Suppressor macrophage treated with lipopolysaccharide for 1 hour (primary cell): ENCODE results near the gene MED28.

ENCODE experiments used
- DNase-seq, 3 donors: peaks; one replicate each; pipeline ENCODE4 v3.0.0-alpha.2; 2020 to 2022

Gene MED28, protein sequence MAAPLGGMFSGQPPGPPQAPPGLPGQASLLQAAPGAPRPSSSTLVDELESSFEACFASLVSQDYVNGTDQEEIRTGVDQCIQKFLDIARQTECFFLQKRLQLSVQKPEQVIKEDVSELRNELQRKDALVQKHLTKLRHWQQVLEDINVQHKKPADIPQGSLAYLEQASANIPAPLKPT

GRCh38 chr4:17614416-17615299 lies at the start of gene MED28:
Gene MED28 (plus strand): TSS chr4:17614641. CDS start chr4:17614655, 14 bp downstream.
- DNase-seq = peak; percentile 98 to 99 (median 99)

DNA sequence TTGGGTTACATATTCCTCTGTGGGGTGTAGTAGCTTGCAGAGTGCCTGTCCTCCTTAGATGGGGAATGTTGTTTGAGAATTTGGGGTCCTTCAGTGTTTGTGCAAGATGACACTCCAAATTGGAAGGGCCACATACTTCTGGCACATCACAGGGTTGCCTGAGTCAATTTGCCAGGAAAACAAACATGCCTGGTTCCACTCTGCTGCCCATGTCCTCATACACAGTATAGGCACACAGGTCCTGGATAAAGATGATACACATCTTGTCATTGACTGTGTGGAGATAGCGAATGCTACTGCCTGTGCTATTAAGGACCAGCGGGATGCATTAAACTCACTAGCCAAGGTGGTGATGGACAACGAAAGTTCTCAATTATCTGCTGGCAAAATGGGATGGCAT lies 48.6 kb upstream of the MED28 start:
- DNase-seq = no peak

DNA sequence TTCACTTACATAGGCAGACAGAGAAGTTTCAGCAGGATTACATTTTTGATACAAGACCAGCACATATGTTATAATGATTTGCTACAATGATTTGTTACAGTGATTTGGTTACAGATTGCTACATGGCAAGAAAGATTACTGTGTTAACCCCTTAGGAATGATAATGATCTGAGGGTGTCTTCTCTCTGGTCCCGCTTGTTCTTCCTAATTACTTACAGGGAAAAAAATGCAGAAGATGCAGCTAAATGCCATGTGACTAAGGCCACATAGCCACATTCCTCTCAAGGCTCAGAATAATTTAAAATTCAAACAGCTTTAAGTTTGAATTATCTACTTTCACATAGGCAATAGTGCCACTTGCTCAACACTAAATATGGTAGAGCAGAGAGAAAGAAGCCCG lies 47.2 kb upstream of the MED28 start:
- DNase-seq = no peak

DNA sequence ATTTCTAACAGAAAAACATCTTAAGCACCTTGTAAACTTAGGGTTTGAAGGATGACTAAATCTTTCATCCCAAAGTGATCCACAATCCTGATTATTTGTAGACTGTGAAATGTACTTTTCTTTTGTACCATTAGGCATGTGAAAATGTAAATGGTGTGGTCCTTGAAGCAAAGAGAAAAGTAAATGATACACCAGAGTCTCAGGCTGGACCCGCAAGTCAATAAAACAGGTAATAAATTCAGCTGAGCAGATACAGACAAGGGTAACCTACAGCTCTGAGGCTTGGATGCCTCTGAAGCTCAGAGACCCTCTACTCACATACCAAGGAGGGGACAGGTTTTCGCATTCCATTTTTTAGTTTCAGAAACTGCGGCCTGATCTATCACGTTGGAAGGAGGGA lies 40.2 kb upstream of the MED28 start:
- no peak for DNase-seq

GRCh38 chr4:17575177-17575576 lies 39.3 kb upstream of the MED28 start:
- DNase-seq = peak in 1 of 3 donors; percentile 11

DNA sequence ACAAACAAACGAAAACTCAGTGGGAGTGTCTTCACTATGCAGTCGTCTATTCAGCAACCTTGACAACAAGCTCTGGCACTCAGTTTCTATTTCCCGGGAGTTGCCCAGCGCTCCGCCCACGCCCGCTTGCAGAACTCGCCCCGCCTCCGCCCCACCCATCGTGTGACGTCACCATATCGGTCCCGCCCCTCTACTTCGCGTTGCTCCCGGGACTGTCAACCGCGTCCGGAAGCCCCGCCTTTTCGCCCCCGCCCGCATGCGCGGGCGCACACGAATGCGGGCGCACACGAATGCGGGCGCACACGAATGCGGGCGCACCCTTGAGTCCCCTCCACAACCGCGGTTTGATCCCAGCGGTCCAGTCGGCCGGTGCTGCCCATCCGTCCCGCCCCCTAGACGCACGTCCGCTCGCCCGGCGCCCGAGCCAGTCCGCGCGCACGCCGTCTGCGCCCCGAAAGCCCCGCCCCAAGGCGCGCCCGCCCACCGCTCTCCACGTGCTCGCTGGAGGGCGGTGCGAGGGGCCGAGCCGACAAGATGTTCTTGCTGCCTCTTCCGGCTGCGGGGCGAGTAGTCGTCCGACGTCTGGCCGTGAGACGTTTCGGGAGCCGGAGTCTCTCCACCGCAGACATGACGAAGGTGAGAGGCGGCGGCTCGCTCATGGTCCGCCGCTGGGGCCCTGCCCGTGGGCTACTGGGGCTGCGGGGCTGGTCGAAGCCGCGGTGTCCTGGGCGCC lies 37.3 kb upstream of the MED28 start, which contains the start of gene LAP3:
TSS of gene LAP3 (plus strand) at position 267 of the 733 bp plus-strand sequence. CDS start at position 535, 268 bp downstream.
- peak; percentile 99 for DNase-seq

DNA sequence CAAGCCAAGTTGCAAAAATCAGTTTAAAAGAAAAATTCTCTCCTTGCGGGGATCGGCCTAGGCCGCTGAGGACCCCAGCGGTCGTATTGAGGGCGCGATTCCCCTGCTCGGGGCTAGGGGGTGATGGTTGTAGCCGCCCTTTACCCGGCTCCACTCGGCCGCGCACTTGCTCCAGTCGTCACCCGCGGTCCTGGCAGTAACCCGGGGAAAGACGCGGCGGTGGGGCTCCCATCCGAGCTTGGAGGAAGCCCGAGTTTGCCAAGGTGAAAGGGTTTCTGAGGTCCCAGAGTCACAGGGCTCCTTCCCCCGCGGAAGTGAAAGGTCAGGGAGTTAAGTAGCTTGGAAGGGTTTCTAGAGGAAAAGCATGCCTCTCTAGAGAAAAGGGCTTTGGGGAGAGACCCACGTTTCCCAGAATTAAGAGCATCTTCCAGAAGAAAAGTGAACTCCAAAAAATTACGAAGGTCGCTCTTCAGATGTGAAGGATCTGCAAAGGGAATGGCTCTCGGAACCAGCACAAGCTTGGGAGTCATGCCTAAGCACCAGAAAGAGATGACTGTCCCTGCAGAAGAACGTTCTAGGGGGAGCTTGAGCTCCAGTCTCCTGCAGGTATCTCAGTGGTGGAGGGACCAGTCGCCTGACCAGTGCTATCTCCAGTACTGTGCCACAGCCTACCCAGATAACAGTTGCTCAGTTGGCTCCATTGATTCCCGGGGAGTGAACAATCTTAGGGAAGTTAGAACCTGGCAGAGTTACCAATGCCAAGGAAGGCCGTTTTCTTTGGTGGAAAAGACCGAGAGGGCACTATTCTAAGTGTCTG lies 36.6 kb upstream of the MED28 start:
- DNase-seq = peak; percentile 50 to 62 (median 59)

GRCh38 chr4:17578482-17578891 lies 36.0 kb upstream of the MED28 start:
- DNase-seq = peak; percentile 57 to 77 (median 60)

- no peak for DNase-seq
Measured at GRCh38 chr4:17580969-17581368, 33.5 kb upstream of the MED28 start.

DNA sequence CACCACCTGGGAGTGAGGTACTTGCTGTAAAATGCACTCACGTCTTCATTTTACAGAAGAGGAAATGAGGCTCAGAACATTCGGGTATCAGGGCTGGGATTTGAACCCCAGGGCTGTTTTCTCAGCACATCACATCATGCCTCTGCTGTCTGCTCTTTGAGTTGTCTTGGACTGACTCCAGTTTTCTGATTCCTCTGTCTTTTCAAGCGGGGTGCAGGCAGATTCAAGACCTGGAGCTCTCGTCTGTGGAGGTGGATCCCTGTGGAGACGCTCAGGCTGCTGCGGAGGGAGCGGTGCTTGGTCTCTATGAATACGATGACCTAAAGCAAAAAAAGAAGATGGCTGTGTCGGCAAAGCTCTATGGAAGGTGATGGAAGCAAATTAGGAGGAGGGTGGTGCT lies 31.2 kb upstream of the MED28 start:
- no peak for DNase-seq

DNA sequence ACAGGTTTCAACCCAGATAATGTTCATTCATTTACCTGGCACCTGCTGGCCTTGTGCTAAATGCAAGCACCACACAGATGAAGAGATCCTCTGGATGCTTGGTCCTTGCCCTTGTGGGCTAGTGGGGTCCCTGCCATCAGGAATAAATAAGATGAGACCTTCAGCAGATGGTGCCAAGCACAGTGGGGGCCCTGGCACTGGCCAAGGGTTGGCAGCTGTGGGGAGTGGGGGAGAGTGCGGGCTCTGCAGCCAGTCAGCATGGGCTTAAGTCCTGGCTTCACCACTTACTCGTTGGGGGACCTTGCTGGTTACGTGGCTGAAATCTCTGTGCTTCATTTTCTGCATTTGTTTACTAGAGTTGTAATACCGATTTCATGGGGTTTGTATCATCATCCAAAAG lies 30.5 kb upstream of the MED28 start:
- no peak for DNase-seq

- DNase-seq = no peak
Measured at GRCh38 chr4:17584521-17585213, 29.8 kb upstream of the MED28 start.

- no peak for DNase-seq
Measured at GRCh38 chr4:17587094-17587822, 27.2 kb upstream of the MED28 start.

DNA sequence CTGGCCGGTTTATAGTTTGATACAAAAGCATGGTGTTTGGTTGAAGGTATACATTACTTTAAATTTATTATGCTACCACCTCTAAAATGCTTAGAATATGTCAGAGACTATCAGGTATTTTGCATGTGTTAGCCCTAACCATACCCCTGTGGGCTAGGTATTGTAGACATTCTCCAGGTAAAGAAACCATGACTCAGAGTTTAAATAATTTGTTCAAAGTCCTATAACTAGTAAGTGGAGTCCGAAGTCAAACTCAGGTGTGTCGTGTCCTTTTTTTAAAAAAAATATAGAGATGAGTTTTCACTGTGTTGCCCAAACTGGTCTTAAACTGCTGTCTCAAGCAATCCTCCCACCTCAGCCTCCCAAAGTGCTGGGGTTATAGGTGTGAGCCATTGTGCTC lies 25.1 kb upstream of the MED28 start:
- no peak for DNase-seq

GRCh38 chr4:17595471-17596005 lies 18.9 kb upstream of the MED28 start:
- peak; percentile 60 to 82 (median 80) for DNase-seq

GRCh38 chr4:17597517-17597916 lies 16.9 kb upstream of the MED28 start:
- DNase-seq = no peak

GRCh38 chr4:17599826-17600225 lies 14.6 kb upstream of the MED28 start:
- no peak for DNase-seq

DNA sequence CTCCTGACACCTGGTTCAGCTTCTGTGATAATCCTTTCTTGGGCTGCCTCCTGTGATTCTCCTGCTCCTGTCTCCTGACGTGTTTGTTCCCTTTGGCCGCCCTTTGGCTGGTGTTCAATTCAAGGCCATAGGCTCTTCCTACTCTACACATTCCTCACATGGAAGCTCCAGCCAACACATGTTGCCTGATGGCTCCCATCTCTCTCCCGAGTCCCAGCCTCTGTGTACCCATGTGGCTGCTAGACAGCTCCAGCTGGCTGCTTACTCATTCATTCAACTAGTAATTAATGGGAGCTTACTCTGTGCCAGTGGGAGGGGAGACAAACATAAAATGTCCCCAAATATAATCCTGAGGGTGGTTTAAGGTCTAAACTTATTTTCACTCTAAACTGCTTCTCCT lies 9.2 kb upstream of the MED28 start:
- no peak for DNase-seq

- DNase-seq = peak; percentile 68 to 84 (median 71)
Measured at GRCh38 chr4:17613761-17614415, 553 bp upstream of the MED28 start.

DNA sequence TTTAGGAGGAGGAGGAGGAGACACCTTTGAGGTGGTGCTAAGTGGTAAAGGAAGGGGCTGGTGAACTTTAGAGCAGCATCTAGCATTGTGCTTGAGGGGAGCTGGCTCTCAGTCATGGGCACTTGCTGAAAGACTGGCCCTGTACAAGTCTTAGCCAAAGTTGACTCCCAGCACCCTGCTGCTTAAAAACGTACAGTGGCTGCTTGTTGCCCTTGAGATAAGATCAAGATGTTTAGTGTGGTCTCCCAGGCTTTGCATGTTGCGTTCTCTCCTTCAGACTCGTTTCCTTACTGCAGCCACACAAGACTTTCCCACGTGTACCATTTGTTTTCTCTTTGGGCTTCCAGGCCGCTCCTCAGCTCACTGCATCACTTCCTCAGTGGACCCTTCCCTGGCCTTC lies 1.8 kb downstream of the MED28 start:
- no peak for DNase-seq
